Activated naive CD8-positive, alpha-beta T cell treated with anti-CD3 and anti-CD28 coated beads, Interleukin-2, amount 50 U/mL, for 16 hours (primary cell): ENCODE measurements around the gene PNPLA3.
"Not testable (repeated sequence)": the region's sequence is repeated elsewhere in the genome, so short reads cannot be mapped to it uniquely, and the experiment has no call there.

Experiments used
- DNase-seq: peaks from one replicate; pipeline ENCODE4 v3.0.0-alpha.2; 2020; ENCODE audit warnings: low read depth, low spot score

Gene PNPLA3

GRCh38 chr22:43889201-43889859, 34.3 kb upstream of the PNPLA3 start:
- no peak for DNase-seq

GRCh38 chr22:43889860-43890253, 33.7 kb upstream of the PNPLA3 start:
- no peak for DNase-seq

- DNase-seq = no peak
Measured at GRCh38 chr22:43890901-43891331, 32.7 kb upstream of the PNPLA3 start.

GRCh38 chr22:43891360-43892182, 32.0 kb upstream of the PNPLA3 start, which contains the start of gene PNPLA5:
TSS of gene PNPLA5 (minus strand) at chr22:43892013. CDS start at chr22:43891880, 133 bp downstream.
- no peak for DNase-seq

- no peak for DNase-seq
Measured at GRCh38 chr22:43892183-43892894, 31.3 kb upstream of the PNPLA3 start.

GRCh38 chr22:43893266-43893665, 30.3 kb upstream of the PNPLA3 start:
- no peak for DNase-seq

- DNase-seq = no peak
Measured at GRCh38 chr22:43894122-43894521, 29.5 kb upstream of the PNPLA3 start.

- no peak for DNase-seq
Measured at GRCh38 chr22:43895986-43896645, 27.5 kb upstream of the PNPLA3 start.

- no peak for DNase-seq
Measured at GRCh38 chr22:43897751-43898261, 25.8 kb upstream of the PNPLA3 start.

- no peak for DNase-seq
Measured at GRCh38 chr22:43900206-43900605, 23.4 kb upstream of the PNPLA3 start.

- no peak for DNase-seq
Measured at GRCh38 chr22:43901976-43902643, 21.5 kb upstream of the PNPLA3 start.

GRCh38 chr22:43903033-43903432, 20.6 kb upstream of the PNPLA3 start:
- not testable (repeated sequence) for DNase-seq

GRCh38 chr22:43904412-43904811, 19.2 kb upstream of the PNPLA3 start:
- not testable (repeated sequence) for DNase-seq

GRCh38 chr22:43905681-43906080, 17.9 kb upstream of the PNPLA3 start:
- no peak for DNase-seq

- DNase-seq = no peak
Measured at GRCh38 chr22:43909708-43910107, 13.9 kb upstream of the PNPLA3 start.

GRCh38 chr22:43910178-43910695, 13.4 kb upstream of the PNPLA3 start:
- DNase-seq = no peak

GRCh38 chr22:43911351-43911750, 12.3 kb upstream of the PNPLA3 start:
- DNase-seq = no peak

- no peak for DNase-seq
Measured at GRCh38 chr22:43917521-43917920, 6.1 kb upstream of the PNPLA3 start.

GRCh38 chr22:43919106-43919973, 4.3 kb upstream of the PNPLA3 start:
- DNase-seq = no peak

- DNase-seq = no peak
Measured at GRCh38 chr22:43921370-43921769, 2.2 kb upstream of the PNPLA3 start.
